HG03439 (cell line): ENCODE results near the gene CALHM3.

Experiments used
- ATAC-seq: cut with Tn5 transposase; IDR thresholded peaks from one replicate; pipeline ENCODE4 v1.9.1; 2021; ENCODE audit warnings: mild to moderate bottlenecking, moderate library complexity; ENCODE audit not compliant: unreplicated experiment

CALHM3 gene

DNA sequence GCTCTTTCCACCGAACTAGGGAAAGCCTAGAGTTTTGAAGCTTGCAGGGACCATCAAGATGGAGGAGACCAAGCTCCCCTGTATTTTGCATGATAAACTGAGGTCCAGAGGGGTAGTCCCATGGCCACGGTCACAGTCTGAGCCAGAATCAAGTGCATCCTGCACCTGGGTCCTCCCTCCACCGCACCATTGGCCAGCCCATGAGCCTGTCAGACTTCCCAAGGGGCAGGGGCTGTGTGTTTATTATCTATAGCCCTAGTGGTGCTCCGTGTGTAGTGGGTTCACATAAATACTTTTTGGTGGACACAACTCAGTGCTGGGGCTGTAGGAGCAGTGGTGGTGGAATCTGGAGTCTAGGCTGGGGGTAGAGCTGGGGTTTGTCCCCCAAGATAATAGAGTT, 3.6 kb downstream of the CALHM3 start:
- no peak for ATAC-seq

DNA sequence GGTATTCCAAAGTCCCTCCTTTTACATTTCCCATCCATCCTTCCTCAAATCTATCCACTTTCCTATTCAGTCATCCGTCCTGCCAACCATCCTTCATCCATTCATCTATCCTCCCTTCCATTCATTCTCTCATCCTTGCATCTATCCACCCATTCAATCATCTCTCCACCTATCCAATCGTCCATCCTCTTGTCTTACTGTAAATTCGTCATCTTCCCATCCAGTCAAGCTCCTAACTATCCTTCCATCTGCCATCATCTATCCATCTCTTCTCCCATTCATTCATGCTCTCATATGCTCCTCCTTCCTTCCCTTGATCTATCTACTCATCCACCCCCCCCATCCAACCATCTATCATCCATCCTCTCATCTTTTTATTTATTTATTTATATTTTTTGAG, 5.0 kb downstream of the CALHM3 start:
- no peak for ATAC-seq

DNA sequence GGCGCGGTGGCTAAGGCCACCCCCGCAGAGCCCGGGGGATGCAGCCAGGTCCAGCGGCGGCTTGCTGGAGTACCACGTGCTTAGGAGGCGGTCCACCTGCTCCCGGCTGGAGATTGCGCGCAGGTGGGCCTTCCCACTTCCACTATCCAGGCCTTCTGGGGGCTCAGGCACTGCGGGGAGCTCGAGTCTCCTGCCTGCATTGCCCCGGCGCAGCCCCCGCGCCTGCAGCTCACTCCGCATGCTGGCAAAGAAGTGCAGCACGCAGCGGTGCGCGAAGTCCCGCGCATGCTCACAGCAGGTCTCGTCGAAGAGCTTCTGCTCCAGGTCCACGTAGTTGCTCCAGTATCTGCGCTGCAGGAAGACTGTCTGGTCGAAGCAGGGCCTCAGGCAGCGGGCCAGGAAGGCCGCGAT, 5.8 kb downstream of the CALHM3 start:
- no peak for ATAC-seq

DNA sequence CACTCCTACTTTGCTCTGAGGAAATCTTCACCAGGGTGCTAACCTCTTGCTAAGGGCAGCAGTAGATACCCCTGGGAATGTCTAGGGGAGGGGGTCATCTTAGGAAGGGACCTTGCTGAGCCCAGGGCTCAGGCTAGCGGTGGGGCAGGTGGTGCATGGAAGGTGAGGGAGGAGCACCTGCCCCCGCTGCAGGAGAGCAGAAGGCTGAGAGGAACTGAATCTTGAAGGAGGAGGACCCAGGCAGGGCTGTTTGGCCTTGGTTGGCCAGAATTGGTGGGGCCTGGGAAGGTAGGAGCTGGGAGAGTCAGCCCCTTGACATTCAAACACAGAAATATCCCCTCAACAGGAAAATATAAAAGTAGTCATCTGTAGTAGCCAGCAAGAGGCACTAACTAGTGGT, 7.0 kb downstream of the CALHM3 start:
- ATAC-seq, result peak; percentile 18

DNA sequence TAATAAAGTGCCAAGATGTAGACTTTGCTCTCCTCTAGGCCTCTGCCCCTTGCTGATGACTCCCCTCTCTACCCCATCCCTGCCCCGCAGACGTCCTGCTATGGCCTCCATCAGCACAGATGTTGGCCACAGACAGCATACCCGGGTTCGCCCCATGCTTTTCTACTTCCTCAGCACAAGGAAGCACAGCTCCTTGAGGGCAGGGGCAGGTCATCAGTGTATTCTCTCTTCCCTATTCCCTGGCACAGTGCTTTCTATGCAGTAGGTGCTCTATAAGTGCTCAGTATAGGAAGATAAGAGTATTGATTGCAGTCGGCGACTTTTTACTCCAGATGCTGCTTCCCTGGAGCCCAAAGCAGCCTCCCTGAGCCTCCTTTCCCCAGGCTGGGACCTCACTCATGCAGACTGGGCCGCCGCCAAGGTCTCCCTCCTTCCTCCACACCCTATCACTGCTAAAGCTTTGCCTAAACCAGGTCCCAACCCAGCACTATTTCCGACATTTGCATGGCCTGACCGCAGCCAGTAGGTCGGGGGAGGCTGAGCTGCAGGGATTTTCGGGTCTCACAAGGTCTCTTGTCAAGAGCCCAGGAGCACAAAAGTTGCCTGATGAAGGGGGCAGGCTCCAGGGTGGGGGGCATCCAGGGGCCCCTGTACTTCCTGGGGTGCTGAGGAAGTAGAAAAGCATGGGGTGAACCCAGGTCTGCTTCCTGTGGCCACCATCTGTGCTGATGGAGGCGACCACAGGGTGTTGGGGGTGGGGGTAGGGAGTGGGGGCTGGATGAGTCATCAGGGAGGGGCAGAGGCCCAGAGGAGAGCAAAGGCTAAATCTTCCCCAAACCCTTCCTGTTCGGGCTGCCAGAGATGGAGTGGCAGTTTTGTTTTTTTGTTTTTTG, 8.0 kb downstream of the CALHM3 start:
- peak; percentile 64 for ATAC-seq

DNA sequence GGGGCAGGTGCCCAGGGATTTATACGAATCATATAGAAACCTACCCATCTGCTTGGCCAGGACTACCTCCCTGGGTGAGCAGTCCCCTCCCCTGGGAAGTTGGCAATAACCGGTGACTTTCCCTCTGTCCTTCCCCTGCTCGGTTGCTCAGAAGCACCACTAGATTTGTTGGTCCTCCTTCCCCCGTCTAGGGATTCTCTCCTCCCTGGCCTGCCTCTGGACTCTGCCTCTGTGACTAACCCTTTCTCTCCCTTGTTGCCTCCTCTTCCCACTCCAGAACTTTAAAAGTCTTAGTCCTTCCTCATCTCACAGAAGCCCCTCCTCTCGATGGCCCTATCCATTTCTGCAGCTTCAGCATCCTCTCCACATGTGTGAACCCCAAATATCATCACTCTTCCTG, 9.8 kb downstream of the CALHM3 start:
- ATAC-seq, result no peak

DNA sequence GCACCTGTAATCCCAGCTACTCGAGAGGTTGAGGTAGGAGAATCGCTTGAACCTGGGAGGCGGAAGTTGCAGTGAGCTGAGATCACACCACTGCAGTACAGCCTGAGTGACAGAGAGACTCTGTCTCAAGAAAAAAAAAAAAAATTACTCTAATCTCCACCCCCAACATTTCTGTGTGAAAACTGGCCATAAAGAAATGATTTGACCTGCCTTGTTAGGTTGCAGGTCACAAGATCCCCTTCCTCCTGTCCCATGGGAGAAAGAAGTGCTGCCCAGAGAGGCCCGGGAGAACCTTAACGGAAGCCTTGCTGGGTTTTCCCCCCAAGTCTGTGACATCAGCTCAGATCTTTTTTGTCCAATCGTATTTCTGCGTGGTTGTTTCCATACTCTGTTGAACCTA, 11.6 kb downstream of the CALHM3 start:
- ATAC-seq, result no peak

DNA sequence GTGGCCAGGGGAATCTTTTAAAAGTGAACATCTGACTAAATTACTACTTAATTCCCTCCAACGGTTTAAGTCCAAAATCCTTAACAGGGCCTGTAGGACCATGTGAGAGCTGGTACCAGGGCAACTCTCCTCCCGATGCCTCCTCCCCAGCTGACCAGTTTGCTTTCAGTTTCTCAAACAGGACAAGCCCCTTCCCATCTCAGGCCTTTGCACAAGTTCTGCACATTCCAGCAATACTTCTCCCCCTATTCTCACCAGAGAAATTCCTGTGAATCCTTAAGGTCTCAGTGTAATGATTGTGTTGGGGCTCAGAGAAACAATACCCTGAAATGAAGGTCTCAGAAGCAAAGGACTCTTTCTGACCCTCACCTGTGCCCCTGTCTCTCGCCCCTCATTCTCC, 12.3 kb downstream of the CALHM3 start:
- no peak for ATAC-seq

DNA sequence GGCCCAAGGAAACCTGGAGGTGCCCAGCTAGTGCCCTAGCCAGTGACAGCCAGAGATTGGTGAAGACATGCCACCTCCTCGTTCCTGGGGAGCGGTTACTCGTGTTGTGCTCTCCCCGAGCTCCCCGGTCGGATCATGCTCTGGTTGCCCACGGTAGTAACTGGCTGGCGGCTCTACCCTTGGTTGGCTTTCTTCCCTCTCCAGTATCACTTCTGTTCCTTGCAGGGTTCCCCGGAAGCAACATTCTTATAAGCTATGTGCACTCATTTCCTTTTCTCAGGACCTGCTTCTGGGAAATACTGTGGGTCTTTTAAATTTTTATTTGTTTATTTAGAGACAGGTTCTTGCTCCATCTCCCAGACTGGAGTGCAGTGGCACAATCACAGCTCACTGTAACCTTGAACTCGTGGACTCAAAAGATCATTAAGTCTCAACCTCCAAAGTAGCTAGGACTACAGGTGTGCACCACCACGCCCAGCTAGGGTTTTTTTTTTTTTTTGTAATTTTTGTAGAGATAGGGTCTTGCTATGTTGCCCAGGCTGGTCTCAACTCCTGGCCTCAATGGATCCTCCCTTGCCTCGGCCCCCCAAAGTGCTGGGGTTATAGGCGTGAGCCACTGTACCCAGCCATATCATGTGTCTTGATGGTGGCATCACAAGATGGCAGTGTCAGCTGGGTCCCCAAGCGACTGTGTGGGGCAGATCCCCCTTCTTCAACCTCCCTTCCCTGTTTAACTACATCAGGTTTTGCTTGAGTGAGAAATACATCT, 13.4 kb downstream of the CALHM3 start:
- no peak for ATAC-seq

DNA sequence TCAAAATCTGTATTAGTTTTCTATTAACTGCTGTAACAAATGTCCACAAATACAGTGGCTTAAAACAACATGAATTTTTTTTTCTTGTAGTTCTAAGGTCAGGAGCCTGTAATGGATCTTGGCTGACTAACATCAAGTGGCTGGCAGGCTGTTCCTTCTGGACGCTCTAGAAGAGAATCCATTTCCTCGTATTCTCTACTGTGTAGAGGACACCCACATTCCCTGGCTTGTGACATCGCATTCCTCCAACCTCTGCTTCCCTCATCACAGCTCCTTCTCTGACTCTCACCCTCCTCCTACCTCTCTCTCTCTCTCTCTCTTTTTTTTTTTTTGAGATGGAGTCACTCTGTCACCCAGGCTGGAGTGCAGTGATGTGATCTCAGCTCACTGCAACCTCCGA, 15.5 kb downstream of the CALHM3 start:
- no peak for ATAC-seq

DNA sequence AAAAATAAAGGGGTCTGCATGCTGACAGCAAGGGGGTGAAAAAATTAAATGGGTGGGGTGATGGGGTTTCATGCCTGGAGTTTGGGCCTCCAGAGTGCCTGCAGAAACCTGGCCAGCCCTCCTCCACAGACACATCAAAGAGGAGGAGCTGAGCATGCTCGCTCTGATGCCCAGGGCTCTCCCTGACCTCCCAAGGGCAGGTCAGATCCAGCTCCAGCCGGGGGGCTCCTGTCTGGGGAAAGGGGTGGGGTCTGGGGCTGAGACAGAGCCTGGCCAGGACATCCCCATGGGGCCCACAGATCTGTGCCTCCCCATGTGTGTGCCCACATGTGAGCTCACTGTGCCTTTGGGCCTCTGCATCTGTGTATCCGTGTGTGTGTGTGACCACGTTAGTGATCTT, 19.4 kb downstream of the CALHM3 start:
- no peak for ATAC-seq

DNA sequence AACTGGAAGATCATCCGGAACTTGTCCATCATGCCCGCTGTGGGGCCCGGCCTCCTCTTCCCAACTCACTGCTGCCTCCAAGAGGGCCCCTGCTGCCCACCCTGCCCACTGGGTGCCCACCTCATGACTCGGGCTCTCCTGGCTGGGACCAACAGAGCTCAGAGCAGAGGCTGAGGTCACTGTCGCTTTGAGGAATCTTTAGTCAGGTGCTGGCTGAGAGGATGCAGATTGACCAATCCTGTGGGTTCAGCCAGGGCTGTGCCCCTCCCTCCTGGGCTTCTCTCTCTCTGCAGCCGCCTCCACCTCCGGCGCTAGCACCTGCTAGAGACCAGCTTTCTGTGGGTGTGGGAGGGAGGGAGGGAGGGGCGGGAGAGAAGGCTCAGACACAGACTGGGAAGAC, 20.3 kb downstream of the CALHM3 start, which contains the start of gene CALHM1:
TSS of gene CALHM1 (minus strand) at position 181 of the 400 bp plus-strand sequence. CDS start at position 32, 149 bp downstream.
- no peak for ATAC-seq

DNA sequence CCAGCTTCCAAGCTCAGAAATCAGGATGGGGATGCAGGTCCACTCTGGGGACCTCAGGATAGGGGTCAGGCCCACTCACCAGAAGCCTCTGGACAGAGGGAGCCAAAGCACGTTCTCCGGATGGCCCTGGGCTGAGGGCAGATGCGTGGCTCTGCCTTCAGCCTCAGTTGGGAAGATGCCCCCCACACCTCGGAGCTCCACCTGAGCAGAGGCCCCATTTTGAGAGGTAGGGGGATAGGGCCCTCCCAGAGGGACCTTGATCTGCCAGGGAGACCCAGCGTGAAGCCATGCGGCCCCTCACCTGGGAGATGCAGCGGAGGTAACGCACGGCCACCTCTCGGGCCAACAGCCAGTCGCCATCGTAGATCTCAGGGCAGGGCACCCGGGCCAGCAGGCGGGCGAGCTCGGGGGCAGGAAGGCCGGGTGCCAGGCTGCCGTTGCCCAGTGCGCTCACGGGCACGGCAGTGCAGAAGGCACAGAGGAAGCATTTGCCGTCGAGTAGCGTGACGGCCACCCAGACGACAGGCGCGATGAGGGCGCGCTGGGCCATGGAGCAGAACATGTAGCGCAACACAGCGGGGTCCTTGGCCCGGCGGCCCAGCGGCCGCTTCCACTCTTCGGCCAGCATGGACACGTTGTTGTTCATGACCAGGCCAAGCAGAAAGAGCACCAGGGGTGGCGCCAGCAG, 21.0 kb downstream of the CALHM3 start:
- no peak for ATAC-seq

DNA sequence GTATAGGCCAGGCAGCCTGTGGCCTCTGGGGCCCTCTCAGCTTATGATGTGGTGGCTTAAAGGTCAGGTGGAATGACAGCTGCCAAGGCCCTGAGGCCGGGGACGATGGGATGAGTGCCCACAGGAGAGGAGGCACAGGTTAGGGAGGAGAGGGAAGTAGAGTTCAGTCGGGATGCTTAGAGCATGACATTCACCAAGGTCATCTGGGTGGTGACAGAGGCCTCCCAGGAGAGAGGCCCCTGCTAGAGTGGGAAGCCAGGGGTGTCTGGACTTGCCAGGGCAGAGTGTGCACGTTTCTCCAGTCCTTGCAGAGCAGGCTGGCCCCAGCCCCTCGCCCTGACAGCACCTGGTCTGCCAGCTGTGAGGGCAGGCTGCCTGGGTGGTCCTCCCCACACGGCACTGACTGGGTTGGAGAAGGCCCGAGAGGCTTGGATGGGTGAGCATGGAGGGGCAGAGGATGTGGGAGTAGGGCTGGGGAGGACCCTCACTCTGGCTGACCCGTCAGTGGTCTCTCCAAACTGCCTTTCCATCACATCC, 21.8 kb downstream of the CALHM3 start:
- ATAC-seq, result no peak

DNA sequence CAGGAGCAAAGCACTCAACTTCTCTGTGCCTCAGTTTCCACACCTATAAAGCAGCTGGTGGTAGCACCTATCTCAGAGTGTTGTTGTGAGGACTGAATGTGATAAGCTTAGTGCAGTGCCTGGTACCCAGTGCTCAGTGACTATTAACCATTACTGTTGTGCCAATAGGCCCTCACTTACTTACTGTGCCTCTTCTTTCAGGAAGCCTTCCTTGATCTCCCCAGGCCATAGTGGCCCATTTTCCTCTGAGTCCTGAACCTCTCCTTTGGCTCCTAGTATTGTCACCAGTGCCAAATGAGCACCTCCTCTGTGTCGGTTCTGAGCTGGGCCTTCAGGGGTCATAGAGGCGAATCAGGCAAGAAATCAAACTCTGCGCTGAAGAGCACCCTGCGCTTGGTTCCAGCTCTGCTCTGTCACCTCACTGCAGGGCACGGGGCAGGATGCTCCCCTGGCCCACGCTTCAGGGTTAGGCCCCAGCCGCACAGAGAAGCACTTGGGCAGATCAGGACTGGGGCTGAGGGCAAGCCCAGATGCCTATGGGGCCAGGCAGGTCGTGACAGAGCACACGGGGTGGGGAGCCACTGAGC, 22.9 kb downstream of the CALHM3 start:
- ATAC-seq, result no peak

DNA sequence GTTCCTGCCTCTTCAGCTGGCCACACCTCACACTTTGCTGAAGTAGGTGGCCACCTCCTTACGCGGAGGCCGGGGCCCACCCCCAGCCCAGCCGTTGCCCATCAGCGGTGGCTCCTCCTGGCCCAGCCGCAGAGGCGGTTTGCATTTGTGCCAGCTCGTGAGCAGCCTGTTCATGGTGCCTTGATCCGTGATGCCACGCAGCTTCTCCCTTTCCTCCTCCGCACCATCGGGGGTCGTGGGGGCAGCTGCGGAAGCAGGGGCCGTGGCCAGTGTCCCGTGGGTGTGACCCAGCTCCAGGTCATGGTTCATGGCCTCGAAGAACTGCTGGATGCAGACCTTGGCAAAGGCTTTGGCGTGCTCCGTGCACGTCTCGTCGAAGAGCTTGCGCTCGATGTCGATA, 23.8 kb downstream of the CALHM3 start:
- ATAC-seq, result no peak

DNA sequence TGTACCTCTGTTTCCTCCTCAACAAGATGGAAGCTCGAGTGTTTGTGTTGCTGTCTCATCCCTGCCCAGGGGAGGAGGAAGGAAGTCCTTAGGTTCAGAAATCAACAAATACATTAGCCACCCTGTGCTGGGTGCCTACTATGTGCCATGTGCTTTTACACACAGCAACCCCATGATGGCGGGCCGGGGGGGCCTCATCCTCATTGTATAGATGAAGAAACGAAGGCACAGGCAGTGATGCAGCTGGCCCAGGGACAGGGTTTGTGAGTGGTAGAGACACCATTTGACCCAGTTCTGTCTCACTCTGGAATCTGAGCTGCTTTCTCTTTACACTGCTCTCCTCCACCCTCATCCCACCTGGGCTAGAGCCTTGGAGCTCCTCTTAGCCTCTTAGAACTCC, 25.0 kb downstream of the CALHM3 start:
- ATAC-seq, result no peak

DNA sequence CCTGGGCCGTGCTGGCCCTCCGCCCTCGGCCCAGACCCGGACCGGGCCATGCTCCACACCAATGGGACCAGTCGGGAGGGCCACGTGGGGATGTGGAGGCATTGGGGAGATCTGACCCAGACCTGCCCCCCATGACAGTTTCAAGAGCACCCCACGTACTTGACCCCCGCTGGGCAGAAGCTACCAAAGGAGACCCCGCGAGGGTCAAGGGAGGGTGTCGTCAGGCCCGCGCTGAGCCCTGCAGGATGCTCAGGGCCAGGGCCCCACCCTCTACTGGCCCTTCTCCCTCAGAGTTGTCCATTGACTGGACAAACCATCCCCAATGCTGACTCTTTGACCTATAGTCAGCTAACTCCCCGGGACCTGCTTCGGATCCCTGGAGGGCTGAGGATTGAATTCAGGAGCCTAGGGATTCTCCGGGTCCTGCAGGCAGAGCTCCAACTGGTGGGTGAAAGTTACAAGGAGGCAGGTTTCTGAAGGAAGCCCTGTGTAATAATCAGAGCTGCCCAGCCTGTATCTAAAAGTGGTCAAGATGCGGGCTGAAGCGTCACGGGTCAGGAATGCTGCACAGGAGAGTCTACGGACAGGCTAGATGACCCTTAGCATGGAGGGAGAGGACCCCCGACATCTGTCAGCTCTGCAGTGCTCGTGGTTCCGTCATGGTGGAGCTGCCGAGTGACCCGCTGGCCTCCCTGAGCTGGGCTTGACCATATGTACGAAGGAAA, 26.4 kb downstream of the CALHM3 start:
- no peak for ATAC-seq

DNA sequence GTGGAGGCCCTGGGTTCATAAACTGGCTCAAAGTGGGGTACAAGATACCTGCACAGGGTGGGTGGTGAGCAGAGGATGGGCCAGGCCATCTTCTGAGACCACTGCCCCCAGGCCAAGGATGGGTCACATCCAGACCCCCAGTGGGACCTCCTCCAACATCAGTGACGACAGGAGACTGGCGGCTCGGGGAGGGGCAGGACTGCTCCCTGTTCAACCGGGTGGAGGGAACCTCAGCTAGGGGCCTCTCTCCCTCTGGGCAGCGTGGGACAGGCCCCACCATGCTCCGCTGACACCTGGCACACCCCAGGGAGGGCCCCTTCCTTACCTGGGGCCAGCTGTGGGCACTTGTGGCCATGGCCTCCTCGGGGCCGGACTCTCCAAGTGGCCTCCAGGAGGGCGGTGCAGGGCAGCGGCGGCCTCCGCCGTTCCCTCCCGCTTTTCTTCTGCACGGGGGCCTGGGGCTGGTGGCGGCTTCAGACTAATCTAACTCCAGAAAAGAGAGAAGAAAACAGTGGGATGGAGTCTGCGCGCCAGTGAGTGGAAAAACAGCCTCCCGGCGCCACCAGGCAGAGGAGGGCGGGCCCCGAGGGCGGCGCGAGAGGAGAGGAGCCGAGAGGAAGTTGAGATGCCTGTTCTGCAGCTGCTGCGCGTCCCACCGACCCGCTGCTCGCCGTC, 27.1 kb downstream of the CALHM3 start, which contains the start of gene CALHM2:
TSS of gene CALHM2 (minus strand) at position 540 of the 675 bp plus-strand sequence. CDS start 2,429 bp downstream, outside the sequence.
- peak; percentile 65 for ATAC-seq
